B cell (primary cell): Measurements from ENCODE around the gene SH3RF3.

ENCODE experiments used
- CTCF ChIP-seq: fragments of 200-600 bp; IDR thresholded peaks from one replicate; pipeline ENCODE4 v1.8.0; 2022; ENCODE audit warnings: antibody characterized with exemption, mild to moderate bottlenecking
- EZH2 ChIP-seq: IDR thresholded peaks from 2 replicates; pipeline ENCODE4 v1.6.1; 2012; ENCODE audit warnings: borderline replicate concordance, low read depth, mild to moderate bottlenecking, moderate library complexity, low read length; ENCODE audit not compliant: insufficient read depth, poor library complexity, severe bottlenecking

- no peak for TF ChIP-seq CTCF
- TF ChIP-seq EZH2: no peak
Observed at GRCh38 chr2:109185821-109186570, 57.0 kb downstream of the SH3RF3 start.
